ENCODE measurements around the gene FGFRL1. TPM values are rescaled to one million over a fixed set of nuclear protein-coding genes. Genes with fewer than 3 reads are reported as not detected.
A peak's percentile ranks its signal among the peaks of the same experiment; 100 is the strongest.

The FGFRL1 gene
- total RNA-seq, 8 experiments from 2014 or later, result 5.4 to 42.4 (median 15.0) TPM

GRCh38 chr4:1022051-1022738 lies 10.8 kb downstream of the FGFRL1 start:
- Histone ChIP-seq H3K27ac (no peak overlapping the region), H3K4me1 (replicated peaks in 1 of 2) (peaks cover 34 to 42% of the 10 kb centered on the region in 2 donors), H3K4me3 (no peak overlapping the region)
- 80% methylated on average over 1 of the region's 46 CpGs; no CpG with 5 or more reads in 9 of the 10 experiments for WGBS, 10 experiments
- in situ Hi-C loops (cut with MboI; ENCODE audit: low pct_unique_long_range_greater_than_20kb in 2 of 9, low sequenced_read_pairs in 9 of 9, unreplicated experiment in 9 of 9), result no loop called here
- ATAC-seq (replicated peaks in 6 of 8), result no peak

DNA sequence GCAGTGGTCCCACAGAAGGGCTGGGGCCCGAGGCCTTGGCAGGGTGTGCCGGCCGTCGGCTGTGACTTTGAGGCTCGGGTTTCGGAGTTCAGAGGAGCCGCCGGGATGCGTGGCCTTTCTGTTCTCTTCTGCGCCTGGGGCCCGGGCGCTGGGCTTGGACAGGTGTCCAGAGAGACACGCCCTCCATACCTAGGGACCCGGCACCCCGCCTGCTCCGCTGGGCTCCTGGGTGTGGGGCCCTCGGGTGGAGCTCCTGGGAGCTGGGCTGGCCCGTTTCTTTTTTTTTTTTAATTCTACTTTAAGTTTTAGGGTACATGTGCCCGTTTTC lies 11.3 kb downstream of the FGFRL1 start:
- ATAC-seq (replicated peaks in 6 of 8), result peak in 2 of 8 experiments; percentile 8 to 11

GRCh38 chr4:1023075-1023640 lies 11.7 kb downstream of the FGFRL1 start:
- no peak for ATAC-seq (replicated peaks in 6 of 8)
- 60 to 100% (median 100%) methylated on average over 2 of the region's 20 CpGs; no CpG with 5 or more reads in 7 of the 10 experiments for WGBS, 10 experiments
- in situ Hi-C loops (cut with MboI; ENCODE audit: low pct_unique_long_range_greater_than_20kb in 2 of 9, low sequenced_read_pairs in 9 of 9, unreplicated experiment in 9 of 9), result no loop called here
- Histone ChIP-seq H3K4me3 (no peak overlapping the region), H3K27ac (no peak overlapping the region), H3K4me1 (replicated peaks in 1 of 2) (peaks cover 34 to 40% of the 10 kb centered on the region in 2 donors)

More for the DNA sequence above, 11.3 kb downstream of the FGFRL1 start:
- H3K4me3 ChIP-seq, result no peak overlapping the region
- no peak overlapping the region for H3K27ac ChIP-seq
- peaks cover 34 to 42% of the 10 kb centered on the region in 2 donors for H3K4me1 ChIP-seq (replicated peaks in 1 of 2)
- 100% methylated on average over 3 of the region's 19 CpGs; no CpG with 5 or more reads in 9 of the 10 experiments for WGBS, 10 experiments
- in situ Hi-C loops (cut with MboI; ENCODE audit: low pct_unique_long_range_greater_than_20kb in 2 of 9, low sequenced_read_pairs in 9 of 9, unreplicated experiment in 9 of 9), result no loop called here

GRCh38 chr4:1023895-1024740 lies 12.7 kb downstream of the FGFRL1 start:
- WGBS, 10 experiments, result 92 to 97% methylated on average over 5 to 6 of the region's 83 CpGs; no CpG with 5 or more reads in 8 of the 10 experiments
- no peak overlapping the region for H3K27ac ChIP-seq
- peaks cover 24 to 30% of the 10 kb centered on the region in 2 donors for H3K4me1 ChIP-seq (replicated peaks in 1 of 2)
- in situ Hi-C loops (cut with MboI; ENCODE audit: low pct_unique_long_range_greater_than_20kb in 2 of 9, low sequenced_read_pairs in 9 of 9, unreplicated experiment in 9 of 9), result no loop called here
- no peak for ATAC-seq (replicated peaks in 6 of 8)
- H3K4me3 ChIP-seq, result no peak overlapping the region

DNA sequence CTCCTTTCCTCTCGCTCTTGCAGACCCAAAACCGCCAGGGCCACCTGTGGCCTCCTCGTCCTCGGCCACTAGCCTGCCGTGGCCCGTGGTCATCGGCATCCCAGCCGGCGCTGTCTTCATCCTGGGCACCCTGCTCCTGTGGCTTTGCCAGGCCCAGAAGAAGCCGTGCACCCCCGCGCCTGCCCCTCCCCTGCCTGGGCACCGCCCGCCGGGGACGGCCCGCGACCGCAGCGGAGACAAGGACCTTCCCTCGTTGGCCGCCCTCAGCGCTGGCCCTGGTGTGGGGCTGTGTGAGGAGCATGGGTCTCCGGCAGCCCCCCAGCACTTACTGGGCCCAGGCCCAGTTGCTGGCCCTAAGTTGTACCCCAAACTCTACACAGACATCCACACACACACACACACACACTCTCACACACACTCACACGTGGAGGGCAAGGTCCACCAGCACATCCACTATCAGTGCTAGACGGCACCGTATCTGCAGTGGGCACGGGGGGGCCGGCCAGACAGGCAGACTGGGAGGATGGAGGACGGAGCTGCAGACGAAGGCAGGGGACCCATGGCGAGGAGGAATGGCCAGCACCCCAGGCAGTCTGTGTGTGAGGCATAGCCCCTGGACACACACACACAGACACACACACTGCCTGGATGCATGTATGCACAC lies 13.6 kb downstream of the FGFRL1 start:
- ATAC-seq (replicated peaks in 6 of 8), result no peak
- Histone ChIP-seq H3K4me1 (replicated peaks in 1 of 2) (peaks cover 18 to 23% of the 10 kb centered on the region in 2 donors), H3K27ac (no peak overlapping the region), H3K4me3 (no peak overlapping the region)
- 68 to 93% methylated on average over 5 to 8 of the region's 32 CpGs; no CpG with 5 or more reads in 8 of the 10 experiments for WGBS, 10 experiments
- in situ Hi-C loops (cut with MboI; ENCODE audit: low pct_unique_long_range_greater_than_20kb in 2 of 9, low sequenced_read_pairs in 9 of 9, unreplicated experiment in 9 of 9), result no loop called here

GRCh38 chr4:1026115-1026514 lies 14.7 kb downstream of the FGFRL1 start:
- 30 to 90% (median 60%) methylated on average over 2 to 7 of the region's 17 CpGs; no CpG with 5 or more reads in 6 of the 10 experiments for WGBS, 10 experiments
- ATAC-seq (replicated peaks in 6 of 8), result peak; percentile 6 to 47 (median 20)
- in situ Hi-C loops (cut with MboI; ENCODE audit: low pct_unique_long_range_greater_than_20kb in 2 of 9, low sequenced_read_pairs in 9 of 9, unreplicated experiment in 9 of 9), result no loop called here
- no peak overlapping the region for H3K4me3 ChIP-seq
- H3K27ac ChIP-seq, result no peak overlapping the region
- H3K4me1 ChIP-seq (replicated peaks in 1 of 2), result peaks cover 26 to 27% of the 10 kb centered on the region in 2 donors

- ATAC-seq (replicated peaks in 6 of 8), result no peak
- WGBS, 10 experiments, result 0 to 100% (median 60%) methylated on average over 1 to 7 of the region's 26 CpGs; no CpG with 5 or more reads in 4 of the 10 experiments
- in situ Hi-C loops (cut with MboI; ENCODE audit: low pct_unique_long_range_greater_than_20kb in 2 of 9, low sequenced_read_pairs in 9 of 9, unreplicated experiment in 9 of 9), result no loop called here
- Histone ChIP-seq H3K27ac (no peak overlapping the region), H3K4me1 (replicated peaks in 1 of 2) (peaks cover 27% of the 10 kb centered on the region in 2 donors), H3K4me3 (no peak overlapping the region)
Observed at GRCh38 chr4:1027219-1027914, 15.9 kb downstream of the FGFRL1 start.

DNA sequence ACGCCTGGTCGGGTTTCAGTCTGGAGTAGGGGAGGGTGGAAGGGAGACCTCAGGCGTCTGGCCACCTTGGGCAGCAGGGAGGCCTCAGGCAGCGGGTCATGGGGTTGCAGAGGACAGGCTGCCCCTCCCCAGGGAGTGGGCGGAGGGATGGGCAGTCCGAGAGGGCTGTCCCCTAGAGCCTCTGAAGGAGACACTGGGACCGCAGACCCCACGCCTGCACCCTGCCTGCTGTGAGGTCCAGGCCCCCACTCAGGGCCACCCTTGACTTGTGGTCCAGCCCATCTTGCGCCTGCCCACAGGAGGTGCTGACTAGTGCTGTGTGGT lies 16.5 kb downstream of the FGFRL1 start:
- ATAC-seq (replicated peaks in 6 of 8), result peak in 5 of 8 experiments; percentile 4 to 44 (median 22)
- H3K4me3 ChIP-seq, result no peak overlapping the region
- peaks cover 27% of the 10 kb centered on the region in 2 donors for H3K4me1 ChIP-seq (replicated peaks in 1 of 2)
- no peak overlapping the region for H3K27ac ChIP-seq
- in situ Hi-C loops (cut with MboI; ENCODE audit: low pct_unique_long_range_greater_than_20kb in 2 of 9, low sequenced_read_pairs in 9 of 9, unreplicated experiment in 9 of 9), result no loop called here
- WGBS, 10 experiments, result 40 to 50% methylated on average over 2 to 3 of the region's 9 CpGs; no CpG with 5 or more reads in 8 of the 10 experiments

DNA sequence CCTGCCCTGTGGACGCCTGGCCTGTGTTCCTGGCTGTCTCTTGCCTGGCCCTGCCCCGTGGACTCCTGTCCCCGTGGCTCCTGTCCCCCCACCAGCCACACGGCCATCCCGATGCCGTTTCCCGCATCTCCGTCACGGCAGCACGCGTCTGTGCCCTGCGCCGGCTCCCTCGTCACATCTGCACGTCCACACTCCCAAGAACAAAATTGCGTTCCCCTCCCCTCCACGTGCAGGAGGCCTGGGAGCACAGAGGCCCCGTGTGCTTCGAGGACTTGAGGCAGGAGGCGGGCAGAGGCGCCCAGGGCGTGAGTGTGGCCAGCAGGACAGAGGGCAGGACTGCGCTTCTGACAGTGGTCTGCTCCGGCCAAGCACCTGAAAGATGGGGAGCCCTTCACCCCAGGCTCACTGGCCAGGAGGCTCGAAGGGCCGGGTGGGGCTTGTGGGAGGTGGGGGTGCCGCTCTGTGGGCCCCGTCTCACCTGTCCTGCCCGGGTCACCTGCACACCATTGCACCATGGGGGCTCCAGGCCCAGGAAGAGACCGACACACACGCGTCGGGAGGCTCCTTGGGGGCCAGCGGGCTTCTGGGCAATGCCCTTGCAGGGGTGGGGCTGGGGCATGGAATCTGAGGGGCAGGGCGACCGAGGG lies 17.3 kb downstream of the FGFRL1 start:
- no CpG with 5 or more reads among the region's 36 CpGs for WGBS, 10 experiments
- in situ Hi-C loops (cut with MboI; ENCODE audit: low pct_unique_long_range_greater_than_20kb in 2 of 9, low sequenced_read_pairs in 9 of 9, unreplicated experiment in 9 of 9), result no loop called here

DNA sequence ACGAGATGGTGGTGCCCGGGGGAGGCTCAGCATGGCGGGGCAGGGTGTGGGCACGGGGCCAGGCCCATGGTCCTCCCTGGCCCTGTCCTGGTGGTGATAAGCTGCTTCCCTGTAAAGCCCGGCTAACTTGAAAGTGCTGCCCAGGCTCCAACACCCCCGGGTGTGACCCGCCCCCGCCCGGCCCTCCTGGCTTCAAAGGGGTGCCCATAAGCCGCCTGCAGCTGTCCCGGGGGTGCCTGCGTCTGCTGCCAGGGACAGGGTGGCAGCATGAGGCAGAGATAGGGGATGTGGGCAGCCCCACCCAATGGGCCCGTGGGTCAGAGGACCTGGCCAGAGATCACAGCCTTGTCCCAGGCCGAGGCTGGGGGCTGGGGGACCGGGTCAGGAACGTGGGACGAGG lies 18.1 kb downstream of the FGFRL1 start:
- ATAC-seq (replicated peaks in 6 of 8), result peak in 1 of 8 experiments; percentile 0
- Histone ChIP-seq H3K4me3 (no peak overlapping the region), H3K4me1 (replicated peaks in 1 of 2) (peaks cover 30 to 32% of the 10 kb centered on the region in 2 donors), H3K27ac (no peak overlapping the region)
- in situ Hi-C loops (cut with MboI; ENCODE audit: low pct_unique_long_range_greater_than_20kb in 2 of 9, low sequenced_read_pairs in 9 of 9, unreplicated experiment in 9 of 9), result no loop called here
- WGBS, 10 experiments, result 100% methylated on average over 3 of the region's 17 CpGs; no CpG with 5 or more reads in 9 of the 10 experiments

More for the DNA sequence above, 17.3 kb downstream of the FGFRL1 start:
- Histone ChIP-seq H3K4me3 (no peak overlapping the region), H3K27ac (no peak overlapping the region), H3K4me1 (replicated peaks in 1 of 2) (peaks cover 27 to 29% of the 10 kb centered on the region in 2 donors)
- ATAC-seq (replicated peaks in 6 of 8), result no peak

DNA sequence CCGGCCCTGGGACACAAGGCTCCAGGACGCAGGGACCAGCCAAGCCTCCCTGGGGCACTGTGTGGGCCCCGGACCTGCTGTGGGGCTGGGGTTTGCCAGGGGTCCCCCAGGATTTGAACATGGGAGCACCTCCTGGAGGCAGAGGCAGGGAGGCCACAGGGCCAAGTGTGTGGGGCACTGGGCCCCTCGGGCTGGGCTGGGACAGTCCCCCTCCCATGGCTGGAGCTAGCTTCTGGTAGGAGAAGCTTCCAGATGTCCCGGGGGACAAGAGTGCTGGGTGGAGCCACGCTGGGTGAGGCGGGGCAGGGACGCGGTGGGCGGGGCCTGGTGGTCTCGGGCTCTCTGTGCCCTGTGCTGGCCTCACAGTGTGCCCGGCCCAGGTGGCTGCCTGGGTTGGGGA lies 18.6 kb downstream of the FGFRL1 start:
- in situ Hi-C loops (cut with MboI; ENCODE audit: low pct_unique_long_range_greater_than_20kb in 2 of 9, low sequenced_read_pairs in 9 of 9, unreplicated experiment in 9 of 9), result no loop called here
- Histone ChIP-seq H3K27ac (peak overlapping the region in 1 of 2 donors; percentile 18), H3K4me1 (replicated peaks in 1 of 2) (peaks cover 30 to 32% of the 10 kb centered on the region in 2 donors), H3K4me3 (no peak overlapping the region)
- ATAC-seq (replicated peaks in 6 of 8), result peak in 7 of 8 experiments; percentile 4 to 71 (median 61)
- WGBS, 10 experiments, result no CpG with 5 or more reads among the region's 12 CpGs

DNA sequence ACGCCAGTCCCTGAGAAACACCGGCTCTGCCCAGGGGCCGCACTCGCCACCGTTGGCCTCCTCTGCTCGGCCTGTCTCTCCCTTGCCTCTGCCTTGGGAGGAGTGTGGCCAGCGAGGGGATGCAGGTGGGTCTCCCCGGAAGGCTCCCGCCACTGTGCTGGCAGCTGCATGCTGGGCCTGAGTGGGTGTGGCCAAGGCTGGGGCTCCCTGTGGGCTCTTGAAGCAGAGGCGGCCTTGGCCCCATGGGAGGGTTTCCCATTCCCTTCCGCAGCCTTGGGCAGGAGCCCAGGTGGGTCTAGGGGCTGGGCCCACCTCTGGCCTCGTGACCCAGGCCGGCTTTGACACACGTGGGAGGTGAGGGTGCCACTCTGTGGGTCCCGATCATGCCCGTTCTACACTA lies 19.1 kb downstream of the FGFRL1 start:
- WGBS, 10 experiments, result no CpG with 5 or more reads among the region's 16 CpGs
- in situ Hi-C loops (cut with MboI; ENCODE audit: low pct_unique_long_range_greater_than_20kb in 2 of 9, low sequenced_read_pairs in 9 of 9, unreplicated experiment in 9 of 9), result no loop called here
- Histone ChIP-seq H3K4me3 (no peak overlapping the region), H3K27ac (peak overlapping the region in 1 of 2 donors; percentile 18), H3K4me1 (replicated peaks in 1 of 2) (peaks cover 32% of the 10 kb centered on the region in 2 donors)
- ATAC-seq (replicated peaks in 6 of 8), result peak in 6 of 8 experiments; percentile 17 to 65 (median 56)
